GM20431 (cell line): Measurements from ENCODE around the gene ARHGEF4.

Experiments
- in situ Hi-C: fragments of 300-500 bp; cut with MseI, MboI; formaldehyde crosslinking; loops from one replicate; pipeline ENCODE4 v1.15.0; 2020; ENCODE audit warnings: low sequenced_read_pairs; ENCODE audit not compliant: unreplicated experiment

The ARHGEF4 gene, protein sequence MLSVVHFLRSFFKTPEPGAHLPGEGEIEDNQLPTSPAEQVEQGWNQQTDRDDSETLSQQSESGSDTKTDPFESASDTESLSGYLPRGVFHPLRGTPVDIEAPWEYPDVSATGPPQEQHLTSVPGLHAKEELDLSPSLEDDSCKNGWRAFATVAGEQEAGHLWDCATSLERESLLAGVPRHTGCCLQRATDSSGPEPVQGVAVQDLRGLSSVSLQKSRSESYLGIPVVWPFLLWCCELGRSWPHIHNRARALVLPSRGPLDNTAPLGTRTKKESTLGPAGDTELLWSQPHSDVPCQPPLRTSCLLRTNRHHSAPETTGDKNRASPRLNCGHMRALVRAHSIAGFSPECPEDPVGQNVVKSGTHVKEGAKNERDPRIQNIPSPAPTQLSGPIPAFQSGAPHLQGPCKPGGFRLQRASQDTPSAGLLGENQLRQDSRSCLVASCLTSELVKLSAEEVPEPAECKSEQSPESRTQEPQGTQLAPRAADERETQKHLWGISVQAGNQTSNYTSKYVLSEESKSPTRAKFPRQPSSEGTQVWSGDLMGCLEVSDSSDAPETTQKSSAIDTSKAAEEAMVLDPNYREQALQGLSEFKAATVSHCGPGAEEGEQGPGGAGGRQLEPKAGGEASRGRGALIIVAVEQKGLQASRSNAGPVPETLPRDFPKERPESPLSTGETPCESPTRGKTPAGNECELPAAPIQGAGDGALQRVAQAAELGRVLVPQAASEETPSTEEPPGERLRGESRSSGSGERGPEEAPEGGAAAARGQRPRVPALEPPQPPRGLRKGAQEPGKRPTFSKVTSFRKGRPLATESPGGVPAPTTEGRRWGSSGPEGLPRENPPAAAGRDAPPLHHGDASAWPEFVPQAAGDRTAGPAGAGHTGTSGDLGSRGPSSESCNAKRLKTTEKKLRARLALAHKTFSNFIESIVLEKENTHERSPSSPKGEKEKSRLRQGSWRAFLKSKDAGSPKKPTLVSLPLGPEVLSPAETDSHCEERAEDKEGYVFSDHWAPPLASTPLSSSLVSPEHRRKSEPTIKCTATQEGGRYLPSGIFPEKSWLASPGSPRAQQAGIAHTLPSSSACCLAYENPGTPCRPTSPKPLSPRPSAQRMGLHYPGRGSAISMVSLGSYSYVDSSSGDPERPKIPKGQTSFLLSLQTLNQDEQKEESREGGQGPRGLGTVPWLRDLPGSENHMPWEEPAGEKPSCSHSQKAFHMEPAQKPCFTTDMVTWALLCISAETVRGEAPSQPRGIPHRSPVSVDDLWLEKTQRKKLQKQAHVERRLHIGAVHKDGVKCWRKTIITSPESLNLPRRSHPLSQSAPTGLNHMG (N-terminal part only)

DNA sequence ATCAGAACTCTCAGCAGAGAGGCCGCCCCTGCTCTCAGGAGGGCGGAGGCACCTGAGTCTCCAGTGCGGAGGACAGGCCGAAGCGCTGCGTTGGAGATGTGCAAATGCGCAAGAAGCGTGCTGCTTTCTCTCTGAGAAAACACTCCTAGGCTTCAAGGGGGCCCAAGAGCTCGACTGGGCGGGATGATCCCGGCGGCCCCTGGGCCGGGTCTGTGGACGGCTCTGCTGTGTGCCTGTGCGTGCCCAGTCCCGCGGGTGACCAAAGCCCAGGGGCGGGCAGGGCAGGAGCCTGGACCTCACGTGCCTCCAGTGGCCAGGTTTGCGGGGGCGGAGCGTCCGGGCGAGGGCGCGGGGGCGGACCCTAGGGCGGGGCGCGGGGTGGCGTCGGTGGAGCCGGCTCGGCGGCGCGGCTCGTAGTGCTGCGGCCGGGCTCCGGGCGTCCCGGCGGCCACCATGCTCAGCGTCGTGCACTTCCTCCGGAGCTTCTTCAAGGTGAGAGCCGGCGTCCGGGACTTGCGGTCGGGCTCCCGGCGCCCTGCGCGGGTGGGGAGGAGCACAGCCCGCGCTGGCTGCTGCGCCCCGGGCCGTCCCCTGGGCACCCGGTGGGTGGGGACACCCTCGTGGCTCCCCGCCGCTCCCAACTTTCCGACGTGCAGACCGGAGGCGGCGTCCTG, at the start of gene ARHGEF4:
Gene ARHGEF4 (plus strand): TSS at position 414 of the 674 bp plus-strand sequence. CDS start 40 bp downstream, at position 454.
- in situ Hi-C loops = no loop called here

- in situ Hi-C loops = no loop called here
Measured at GRCh38 chr2:130787841-130788240, 48.9 kb upstream of the ARHGEF4 start.

- in situ Hi-C loops = no loop called here
Measured at GRCh38 chr2:130790312-130790711, 46.4 kb upstream of the ARHGEF4 start.

DNA sequence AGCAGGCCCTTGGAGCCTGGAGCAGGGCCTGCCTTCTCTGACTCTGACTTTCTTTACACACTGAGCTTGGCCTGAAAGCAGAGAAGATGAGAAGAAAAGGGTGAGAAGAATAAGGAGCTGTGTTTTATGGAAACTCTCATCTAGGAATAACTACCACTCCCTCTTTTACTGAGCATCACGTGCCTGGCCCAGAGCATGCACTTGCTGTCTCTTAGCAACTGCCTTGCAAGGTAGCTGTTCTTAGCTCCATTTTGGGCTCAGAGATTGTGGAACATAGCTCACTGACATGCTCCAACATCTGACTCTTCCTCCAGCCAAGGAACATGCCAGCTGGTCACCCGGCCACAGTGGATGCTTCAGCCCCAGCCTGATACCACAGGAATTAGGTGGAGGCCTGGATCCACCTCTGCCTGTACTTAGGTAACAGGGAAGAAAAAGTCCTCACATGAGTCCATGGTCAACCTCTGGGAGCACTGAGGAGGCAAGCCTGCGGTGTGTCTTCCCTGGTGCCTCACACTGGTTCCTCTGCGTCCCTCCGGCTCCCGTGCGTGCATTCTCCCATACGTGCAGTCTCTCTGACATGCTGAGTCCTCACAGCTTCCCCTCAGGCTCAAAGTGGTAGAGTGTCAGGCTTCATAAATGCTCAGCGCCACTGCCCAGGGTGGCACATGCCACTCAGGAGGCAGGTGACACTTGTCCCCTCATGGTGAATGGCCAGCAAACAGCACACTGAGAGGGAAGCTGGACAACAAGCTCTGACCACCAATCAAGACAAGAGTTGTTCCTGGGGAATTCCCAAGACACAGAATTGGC, 45.7 kb upstream of the ARHGEF4 start:
- in situ Hi-C loops = no loop called here

DNA sequence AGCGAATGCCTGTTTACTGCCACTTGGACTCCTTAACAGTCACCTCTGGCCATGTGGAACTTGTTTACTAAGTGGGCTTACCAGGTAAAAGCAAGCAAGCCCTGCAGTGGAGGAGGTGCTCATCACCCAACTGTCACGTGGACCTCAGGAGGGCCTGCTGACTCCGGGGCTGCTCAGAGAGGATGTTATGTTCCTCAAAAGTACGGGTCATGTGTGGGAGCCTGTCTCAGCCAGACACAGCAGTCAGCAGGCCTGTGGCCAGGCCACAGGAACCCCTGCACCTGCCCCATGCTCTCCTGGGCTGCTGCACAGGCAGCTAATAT, 45.1 kb upstream of the ARHGEF4 start:
- in situ Hi-C loops = no loop called here

- in situ Hi-C loops = no loop called here
Measured at GRCh38 chr2:130795431-130795830, 41.3 kb upstream of the ARHGEF4 start.

DNA sequence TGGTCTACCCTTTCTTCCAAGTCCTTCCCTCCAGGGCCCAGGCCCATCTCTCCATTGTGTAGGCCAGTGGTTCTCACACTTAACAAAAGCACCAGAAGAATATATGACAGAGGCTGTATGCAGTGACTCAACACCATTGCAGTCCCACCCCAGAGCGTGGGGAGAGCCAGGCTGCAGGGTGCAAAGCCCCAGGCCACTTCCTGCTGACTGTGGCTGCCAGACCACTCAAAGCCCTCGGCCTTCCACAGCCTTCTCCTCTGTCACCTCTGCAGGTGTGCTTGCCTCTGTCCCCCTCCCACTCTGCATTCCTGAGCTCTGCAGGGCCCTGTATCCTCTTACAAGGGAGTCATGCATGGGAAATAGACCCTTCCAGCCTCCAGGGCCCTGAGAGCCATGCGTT, 40.4 kb upstream of the ARHGEF4 start:
- in situ Hi-C loops = no loop called here

DNA sequence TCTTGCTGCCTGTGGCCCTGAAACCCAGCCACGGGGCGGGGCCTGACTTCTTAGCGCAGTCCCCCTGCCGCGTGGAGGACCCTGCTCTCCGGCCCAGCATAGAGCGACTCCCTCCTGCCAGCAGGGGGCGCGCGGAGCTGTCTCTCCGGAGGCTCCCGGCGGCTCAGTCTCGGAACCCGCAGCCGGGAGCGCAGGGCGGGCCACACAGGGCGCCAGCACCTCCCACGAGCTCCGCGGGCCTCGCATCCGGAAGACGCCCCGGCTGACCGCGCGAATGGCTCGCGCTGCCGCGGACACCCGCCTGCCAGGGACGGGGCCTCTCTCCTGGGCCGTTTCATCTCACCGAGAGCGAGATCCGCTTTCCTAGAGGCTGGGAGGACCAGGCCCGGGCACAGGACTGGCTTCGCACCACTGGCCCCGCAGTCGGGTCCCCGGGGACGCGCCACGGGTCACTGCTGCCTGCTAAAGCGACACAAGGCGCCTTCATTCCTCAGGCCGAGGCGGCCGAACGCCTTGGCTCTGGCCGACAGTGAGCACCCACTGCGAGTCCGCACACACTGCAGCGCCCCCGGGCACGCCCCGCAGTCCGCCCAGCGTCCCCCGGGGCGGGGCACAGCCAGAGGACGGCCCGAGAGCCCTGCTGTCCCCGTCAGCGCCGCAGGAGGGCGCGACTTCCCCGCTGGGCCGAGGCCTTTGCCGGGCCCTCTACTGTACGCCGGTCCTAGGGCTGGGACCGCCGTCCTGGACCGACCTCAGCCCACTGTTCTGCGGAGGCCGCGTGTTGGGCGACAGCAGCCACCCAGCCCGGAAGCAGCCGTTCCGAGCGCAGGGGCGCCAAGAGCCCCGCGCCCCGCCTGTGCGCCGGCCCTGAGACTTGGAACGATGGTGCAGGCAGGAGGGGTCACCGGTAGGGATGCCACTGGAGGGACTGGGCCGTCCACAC, 39.0 kb upstream of the ARHGEF4 start:
- in situ Hi-C loops = no loop called here

DNA sequence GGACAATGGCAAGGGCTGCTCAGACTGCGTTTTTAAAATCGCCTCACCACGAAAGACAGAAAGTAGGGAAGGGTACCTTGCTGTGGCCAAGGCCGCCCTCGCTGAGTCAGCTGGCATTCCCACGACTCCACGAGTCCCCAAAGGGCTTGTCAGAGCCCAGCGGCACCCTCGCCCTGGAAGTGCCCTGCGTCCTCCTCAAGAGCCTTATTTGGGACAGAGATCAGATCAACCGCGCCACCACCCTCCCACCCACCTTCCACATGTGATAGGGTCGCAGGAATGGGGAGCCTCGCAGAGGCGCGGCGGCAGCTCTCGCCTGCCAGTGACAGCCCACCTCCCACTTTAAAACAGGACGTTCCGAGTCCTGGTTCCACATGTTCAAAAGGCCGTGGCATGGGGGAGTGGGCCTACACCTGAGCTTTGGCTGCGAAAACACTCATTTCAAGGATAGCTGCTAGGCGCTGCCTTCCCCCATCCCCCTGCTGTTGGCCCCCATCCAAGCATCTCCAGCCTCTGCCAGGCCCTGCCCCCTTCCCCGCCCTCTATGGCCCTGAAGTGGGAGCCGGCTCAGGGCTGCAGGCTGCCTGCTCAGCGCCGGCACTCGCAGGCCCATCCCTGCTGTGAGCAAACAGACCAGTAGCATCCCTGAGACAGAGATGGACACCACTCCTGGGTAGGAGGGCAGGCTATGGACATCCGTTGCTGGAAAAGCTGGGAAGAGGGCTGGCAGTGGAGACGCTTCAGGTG, 38.1 kb upstream of the ARHGEF4 start:
- in situ Hi-C loops = no loop called here

DNA sequence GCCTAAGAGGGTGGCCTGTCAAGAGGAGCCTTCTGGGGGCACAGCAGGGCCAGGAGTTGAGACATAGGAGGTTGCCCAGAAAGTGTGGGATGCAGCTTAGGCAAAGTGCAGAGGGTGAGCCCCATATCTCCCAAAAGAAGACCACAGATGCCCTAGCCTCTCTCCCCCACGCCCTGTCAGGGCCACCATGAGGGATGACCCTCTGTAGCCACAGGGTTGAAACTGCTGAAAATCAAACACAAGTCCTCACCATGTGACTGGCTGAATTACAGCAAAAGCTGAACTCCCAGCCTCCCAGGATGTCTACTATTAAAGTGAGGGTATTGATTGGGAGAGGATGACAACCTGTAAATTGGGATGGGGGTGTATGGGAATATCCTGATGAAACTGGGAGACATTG, 37.4 kb upstream of the ARHGEF4 start:
- in situ Hi-C loops = no loop called here

- in situ Hi-C loops = no loop called here
Measured at GRCh38 chr2:130805613-130806012, 31.1 kb upstream of the ARHGEF4 start.

DNA sequence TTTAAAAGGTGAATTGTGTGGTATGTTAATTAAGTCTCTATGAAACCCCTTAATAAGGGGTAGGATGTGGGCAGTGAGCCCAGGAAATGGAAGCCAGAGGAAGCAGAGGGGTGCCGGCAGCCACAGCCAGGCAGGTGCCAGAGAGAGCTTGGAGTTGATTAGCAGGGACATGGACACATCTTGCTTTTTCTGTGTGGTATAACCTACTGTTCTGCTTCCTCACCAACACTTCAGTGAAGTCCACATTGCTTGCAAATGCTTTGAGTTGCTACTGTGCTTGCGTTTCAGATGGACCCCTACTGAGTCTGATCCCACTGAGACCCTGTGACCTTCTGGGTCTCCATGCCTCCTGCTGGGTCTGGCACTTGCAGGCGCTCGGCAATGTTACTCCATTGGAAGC, 30.3 kb upstream of the ARHGEF4 start:
- in situ Hi-C loops = no loop called here

GRCh38 chr2:130807659-130808385, 28.9 kb upstream of the ARHGEF4 start:
- in situ Hi-C loops = no loop called here

- in situ Hi-C loops = no loop called here
Measured at GRCh38 chr2:130808482-130809268, 28.0 kb upstream of the ARHGEF4 start.

GRCh38 chr2:130810490-130810889, 26.2 kb upstream of the ARHGEF4 start:
- in situ Hi-C loops = no loop called here

DNA sequence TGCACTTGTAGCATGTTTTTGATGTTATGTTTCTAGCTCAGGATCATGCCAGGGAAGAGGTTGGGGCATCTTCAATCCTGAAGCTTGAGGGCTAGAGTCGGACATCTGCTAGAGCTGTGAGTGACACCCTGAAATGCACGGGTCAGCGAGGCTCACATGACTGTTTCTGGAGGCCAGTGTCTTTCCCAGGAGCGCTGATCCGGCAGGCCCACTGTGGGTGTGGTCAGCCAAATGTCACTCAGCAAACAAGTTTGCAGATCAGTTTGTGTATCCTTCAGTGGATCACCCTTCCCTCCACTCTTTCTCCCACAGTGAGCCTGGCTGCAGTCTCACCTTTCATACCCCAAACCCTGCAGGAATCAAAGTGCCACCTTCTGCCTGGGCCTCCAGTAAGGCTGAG, 23.0 kb upstream of the ARHGEF4 start:
- in situ Hi-C loops = no loop called here
